Astrocyte of the cerebellum (primary cell): ENCODE data around the gene CEP19.

ENCODE experiments used
- DNase-seq: peaks from one replicate; pipeline ENCODE4 v3.0.0-alpha.2; 2011; ENCODE audit warnings: low read depth
- H3K4me3 ChIP-seq: 2 replicates; pipeline ENCODE4 v1.5.1; 2011; ENCODE audit warnings: mild to moderate bottlenecking, low read depth, low read length, moderate library complexity
- CTCF ChIP-seq: IDR thresholded peaks from 2 replicates; pipeline ENCODE4 v1.5.1; 2012; ENCODE audit warnings: low read length, low read depth, moderate library complexity, mild to moderate bottlenecking; ENCODE audit errors: missing control alignments
- in situ Hi-C: cut with HindIII; loops from 2 replicates; pipeline ENCODE4 v1.10.0; 2017; ENCODE audit warnings: low sequenced_read_pairs

The CEP19 gene

GRCh38 chr3:196677931-196678330 is 34.1 kb downstream of the CEP19 start:
- in situ Hi-C loops: no loop called here
- DNase-seq: no peak
- H3K4me3 ChIP-seq: no peak overlapping the region
- TF ChIP-seq CTCF: no peak

GRCh38 chr3:196677353-196677752 is 34.7 kb downstream of the CEP19 start:
- in situ Hi-C loops: no loop called here
- TF ChIP-seq CTCF: no peak
- no peak overlapping the region for H3K4me3 ChIP-seq
- no peak for DNase-seq

- DNase-seq: no peak
- in situ Hi-C loops: no loop called here
- H3K4me3 ChIP-seq: no peak overlapping the region
- no peak for TF ChIP-seq CTCF
Observed at GRCh38 chr3:196673632-196674031, 38.4 kb downstream of the CEP19 start.

GRCh38 chr3:196670339-196670738 is 41.7 kb downstream of the CEP19 start:
- in situ Hi-C loops: no loop called here
- no peak for DNase-seq
- no peak for TF ChIP-seq CTCF
- no peak overlapping the region for H3K4me3 ChIP-seq

- no peak for DNase-seq
Observed at GRCh38 chr3:196667056-196667825, 44.8 kb downstream of the CEP19 start.

More at GRCh38 chr3:196667056-196667825, 44.8 kb downstream of the CEP19 start:
- in situ Hi-C loops: no loop called here
- no peak for TF ChIP-seq CTCF
- H3K4me3 ChIP-seq: no peak overlapping the region
